NCI-H2196 treated with DMSO at 0.1 percent for 48 hours (cell line): ENCODE data around the gene ACTA1.
"Not testable (repeated sequence)": the region's sequence is repeated elsewhere in the genome, so short reads cannot be mapped to it uniquely, and the experiment has no call there.

Experiments
- DNase-seq: peaks from one replicate; lab custom pipeline; 2025; ENCODE audit not compliant: unreplicated experiment; lab: John Stamatoyannopoulos, UW

The ACTA1 gene

DNA sequence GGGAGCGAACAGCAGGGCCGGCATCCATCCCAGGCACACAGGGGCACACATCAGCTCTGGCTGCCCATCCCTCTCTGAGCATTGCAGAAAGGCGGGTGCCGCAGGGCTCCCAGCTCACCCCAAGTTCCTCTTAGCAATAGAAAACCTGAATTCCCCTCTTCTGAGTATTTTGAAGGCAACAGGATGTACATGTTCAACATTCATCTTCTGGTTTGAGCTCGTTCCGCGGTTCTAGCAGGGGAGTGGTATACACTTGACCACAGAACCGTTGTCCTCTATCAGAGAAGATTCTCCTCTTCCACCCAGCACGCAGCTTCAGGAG is 23.6 kb downstream of the ACTA1 start:
- no peak for DNase-seq

GRCh38 chr1:229409616-229410369 is 24.1 kb downstream of the ACTA1 start:
- DNase-seq, result no peak

DNA sequence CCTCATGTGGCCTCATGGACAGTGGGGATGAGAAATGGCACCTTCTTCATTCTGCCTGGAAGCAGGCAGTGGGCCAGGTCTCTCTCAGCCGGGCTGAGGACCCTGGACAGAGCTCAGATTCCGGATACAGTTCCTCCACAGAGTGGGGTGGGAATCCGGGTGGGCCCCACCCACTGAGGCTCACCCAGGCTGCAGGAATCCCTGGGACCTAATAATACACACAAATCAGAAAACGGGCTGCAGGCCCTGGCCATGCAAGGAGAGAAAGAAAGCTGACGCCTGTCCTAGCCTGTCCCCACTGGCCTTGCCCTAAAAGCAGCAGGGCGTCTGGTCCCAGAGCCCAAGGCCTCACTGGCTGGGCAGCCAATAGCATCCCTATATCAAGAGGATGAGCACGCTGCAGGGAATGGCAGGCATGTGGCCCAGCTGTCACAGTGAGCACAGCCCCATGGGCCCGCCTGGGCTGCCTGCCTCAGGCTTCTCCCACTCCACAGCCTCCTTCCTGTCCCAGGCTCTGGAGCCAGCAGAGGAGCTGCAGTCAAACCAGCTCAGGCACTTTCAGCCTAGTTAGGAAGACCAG is 25.3 kb downstream of the ACTA1 start:
- DNase-seq, result no peak

- no peak for DNase-seq
These were observed 26.5 kb downstream of the ACTA1 start for GRCh38 chr1:229407206-229408026.

GRCh38 chr1:229406798-229407197 is 27.1 kb downstream of the ACTA1 start:
- DNase-seq, result no peak

DNA sequence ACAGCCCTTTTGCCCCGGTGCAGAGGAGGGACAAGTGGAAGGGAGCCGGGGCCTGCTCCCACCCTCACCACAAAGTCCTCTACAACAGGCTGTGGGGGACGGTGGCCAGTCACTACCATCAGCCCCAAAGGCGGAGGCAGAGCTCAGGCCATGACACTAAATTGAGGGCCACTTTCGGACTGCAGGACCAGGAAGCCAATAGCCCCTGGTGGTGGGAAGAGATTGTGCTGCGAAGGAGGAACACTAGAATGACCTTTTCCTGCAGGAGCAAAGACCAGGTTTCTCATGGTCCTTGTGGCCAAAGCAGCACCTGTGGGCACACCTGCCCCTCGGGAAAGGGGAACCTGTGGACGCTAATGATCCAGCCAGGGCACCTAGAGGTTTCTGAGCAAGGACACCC is 30.3 kb downstream of the ACTA1 start:
- DNase-seq, result no peak

- DNase-seq, result no peak
These were observed 30.9 kb downstream of the ACTA1 start for GRCh38 chr1:229402993-229403392.

DNA sequence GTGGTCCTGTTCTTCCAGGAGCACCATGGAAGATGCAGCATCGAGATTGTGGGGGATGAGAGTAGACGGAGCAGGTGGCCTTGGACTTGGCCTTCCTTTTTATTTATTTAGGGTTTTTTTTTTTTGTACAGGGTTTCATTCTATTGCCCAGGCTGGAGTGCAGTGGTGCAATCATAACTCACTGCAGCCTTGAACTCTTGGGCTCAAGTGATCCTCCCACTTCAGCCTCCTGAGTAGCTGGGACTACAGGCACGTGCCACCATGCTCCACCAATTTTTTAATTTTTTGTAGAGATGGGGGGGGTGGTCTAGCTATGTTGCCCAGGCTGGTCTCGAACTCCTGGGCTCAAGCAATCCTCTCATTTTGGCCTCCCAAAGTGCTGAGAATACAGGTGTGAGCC is 31.6 kb downstream of the ACTA1 start:
- DNase-seq, result not testable (repeated sequence)

GRCh38 chr1:229397762-229398161 is 36.1 kb downstream of the ACTA1 start:
- DNase-seq, result no peak

DNA sequence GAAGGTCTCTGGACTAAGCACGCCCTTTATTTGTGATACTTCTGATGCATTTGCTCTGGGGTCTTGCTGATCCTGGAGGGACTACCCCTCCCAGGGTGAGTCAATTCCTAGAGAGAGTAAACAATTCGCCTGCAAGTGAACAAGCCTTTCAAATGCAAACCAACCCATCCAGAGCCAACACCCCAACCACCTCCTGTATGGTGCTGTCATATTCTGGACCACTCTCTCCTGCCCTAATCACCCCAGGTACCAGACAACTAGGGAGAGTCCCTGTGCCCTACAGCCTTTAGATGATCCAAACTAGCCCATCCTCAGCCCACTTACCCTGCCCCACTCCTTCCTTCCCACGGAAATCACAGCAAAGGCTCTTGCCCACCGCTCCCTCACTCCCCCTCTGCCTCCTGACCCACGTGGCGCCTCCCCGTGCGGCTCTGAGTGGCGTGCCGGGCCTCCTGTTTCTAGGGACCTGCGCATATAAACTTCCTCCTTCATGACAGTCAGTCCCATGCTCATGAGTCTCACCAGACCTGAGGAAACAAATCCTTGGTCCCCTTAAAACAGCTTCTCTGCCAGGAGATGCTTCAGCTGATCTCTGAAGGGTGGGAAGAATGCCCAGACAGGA is 37.2 kb downstream of the ACTA1 start:
- DNase-seq, result no peak

DNA sequence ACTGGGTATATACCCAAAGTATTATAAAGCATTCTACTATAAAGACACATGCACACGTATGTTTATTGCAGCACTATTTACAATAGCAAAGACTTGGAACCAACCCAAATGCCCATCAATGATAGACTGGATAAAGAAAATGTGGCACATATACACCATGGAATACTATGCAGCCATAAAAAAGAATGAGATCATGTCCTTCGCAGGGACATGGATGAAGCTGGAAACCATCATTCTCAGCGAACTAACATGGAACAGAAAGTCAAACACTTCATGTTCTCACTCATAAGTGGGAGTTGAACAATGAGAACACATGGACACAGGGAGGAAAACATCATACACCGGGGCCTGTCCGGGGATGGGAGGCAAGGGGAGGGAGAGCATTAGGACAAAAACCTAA is 39.4 kb downstream of the ACTA1 start:
- not testable (repeated sequence) for DNase-seq

DNA sequence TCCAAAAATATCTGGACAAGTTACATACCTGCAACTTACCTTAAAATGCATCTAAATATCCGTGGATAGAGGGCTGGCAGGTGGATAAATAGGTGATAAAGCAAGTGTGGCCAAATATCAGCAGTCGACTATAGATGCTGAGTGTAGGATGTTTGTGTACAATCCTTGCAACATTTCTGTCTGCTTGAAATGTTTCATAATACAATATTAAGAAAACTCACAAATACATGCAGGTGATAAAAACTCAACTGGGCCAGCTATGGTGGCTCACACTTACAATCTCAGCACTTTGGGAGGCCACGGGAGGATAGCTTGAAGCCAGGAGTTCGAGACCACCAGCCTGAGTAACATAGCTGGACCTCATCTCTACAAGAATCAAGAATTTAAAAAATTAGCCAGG is 41.0 kb downstream of the ACTA1 start:
- no peak for DNase-seq

GRCh38 chr1:229390130-229390529 is 43.8 kb downstream of the ACTA1 start:
- no peak for DNase-seq

DNA sequence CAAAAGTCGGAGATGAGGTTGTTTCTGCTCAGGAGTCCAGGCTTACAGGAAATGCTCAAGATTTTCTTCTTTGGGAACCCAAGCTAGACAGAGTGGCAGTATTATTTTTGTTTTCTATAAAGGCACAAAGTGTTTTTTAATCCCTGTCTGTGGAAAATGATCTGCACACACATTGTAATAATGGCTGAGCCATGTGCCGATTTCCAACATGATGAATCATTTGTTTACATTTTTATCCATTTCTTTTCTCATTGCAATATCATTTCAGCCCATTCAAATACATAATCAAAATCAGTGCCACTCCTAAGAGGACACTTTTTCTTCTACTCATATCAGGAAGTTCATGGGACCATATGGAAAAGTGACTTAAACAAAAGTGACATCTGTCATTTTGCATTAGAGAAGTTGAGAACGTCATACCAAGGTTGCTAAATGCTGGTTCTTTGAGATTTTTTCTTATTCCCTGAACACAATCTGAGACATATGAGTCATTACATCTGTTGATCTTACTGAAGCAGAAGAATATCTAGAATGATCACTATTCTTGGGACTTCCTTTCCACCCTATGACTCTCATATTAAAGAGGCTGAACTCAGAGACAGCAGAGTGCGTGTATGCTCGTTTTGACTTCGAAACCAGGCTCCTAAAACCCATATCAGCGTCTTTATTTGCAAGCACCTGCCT is 44.9 kb downstream of the ACTA1 start:
- DNase-seq, result no peak

DNA sequence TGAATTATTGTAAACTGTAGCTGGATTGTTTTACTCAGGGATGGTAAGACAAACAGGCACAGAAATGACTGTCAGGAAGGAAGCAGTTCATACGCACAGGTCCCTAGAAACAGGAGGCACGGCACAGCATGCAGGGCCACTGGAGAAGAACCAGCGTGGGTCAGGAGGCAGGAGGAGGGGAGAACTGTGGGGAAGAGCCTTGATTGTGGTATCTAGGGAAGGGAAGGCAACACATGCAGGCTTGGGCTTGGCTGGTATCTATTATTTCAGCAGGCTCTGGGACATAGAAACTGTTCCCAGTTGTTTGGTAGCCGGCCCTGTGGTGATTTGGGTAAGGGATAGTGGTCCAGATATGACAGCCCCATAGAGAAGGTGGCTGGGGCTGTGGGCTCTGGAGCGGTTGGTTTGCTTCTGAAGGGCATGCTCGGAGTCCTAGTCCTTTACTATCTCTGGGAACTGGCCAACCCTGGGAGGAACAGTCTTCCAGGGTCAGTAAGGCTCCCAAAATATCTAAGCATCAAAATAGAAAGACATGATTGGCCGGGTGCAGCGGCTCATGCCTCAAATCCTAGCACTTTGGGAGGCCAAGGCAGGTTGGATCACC is 47.9 kb downstream of the ACTA1 start:
- DNase-seq, result no peak

DNA sequence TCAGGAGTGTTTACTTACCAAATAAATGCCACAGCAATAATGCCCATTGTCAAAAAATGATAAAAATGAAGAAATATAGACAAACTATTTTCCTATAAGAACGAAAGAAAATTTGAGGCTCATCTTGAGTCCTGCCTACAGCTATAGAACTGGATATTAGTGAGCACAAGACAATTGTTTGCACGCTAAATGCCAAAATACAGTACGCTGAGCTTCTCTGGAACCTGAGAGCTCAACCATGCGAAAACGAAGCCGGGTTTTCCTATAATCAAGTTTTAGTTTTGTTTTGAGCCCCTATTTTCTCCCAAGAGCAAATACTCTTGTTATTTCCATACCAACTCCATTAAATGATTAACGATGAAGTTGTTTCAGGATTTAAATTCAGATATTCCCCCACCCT is 49.1 kb downstream of the ACTA1 start:
- DNase-seq, result no peak

DNA sequence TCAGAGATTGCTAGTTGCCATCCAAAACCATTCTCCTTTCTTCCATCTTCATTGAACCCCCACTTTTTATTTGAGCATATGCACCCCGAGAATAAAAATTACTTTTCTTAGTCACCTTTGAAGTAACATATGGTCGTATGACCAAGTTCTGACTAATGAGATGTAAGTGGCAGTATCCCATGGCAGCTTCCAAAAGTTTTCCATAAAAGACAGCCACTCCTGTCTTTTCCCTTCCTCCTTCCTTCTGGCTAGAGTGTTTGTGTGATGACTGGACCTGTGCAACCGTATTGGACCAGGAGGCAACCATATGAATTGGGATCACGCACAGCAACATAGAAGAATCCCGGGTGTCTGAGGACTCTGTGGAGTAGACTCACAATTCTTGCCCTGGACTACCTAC is 49.9 kb downstream of the ACTA1 start:
- no peak for DNase-seq

DNA sequence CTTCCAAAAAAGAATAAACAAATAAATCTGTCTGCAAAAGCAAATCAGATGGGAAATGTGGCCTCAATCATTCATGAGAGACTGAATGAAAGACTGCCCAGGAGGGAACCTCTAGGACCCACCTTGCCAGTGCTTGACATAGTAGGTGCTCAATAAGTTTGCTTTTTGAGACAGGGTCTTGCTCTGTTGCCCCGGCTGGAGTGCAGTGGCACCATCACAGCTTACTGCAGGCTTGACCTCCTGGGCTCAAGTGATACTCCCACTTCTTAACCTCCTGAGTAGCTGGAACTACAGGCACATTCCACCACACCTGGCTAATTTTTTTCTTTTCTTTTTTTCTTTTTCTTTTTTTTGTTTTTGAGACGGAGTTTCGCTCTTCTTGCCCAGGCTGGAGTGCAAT is 50.7 kb downstream of the ACTA1 start:
- DNase-seq, result no peak
